GM12892 (cell line): ENCODE data around the gene ITGA3.

Source experiments
- POLR2A ChIP-seq: IDR thresholded peaks from 2 replicates; pipeline ENCODE4 v1.6.1; 2011; ENCODE audit warnings: low read depth, low read length, control low read depth
- POLR2AphosphoS5 ChIP-seq: IDR thresholded peaks from 2 replicates; pipeline ENCODE4 v1.6.1; 2011; ENCODE audit warnings: low read depth, low read length, control low read depth

- TF ChIP-seq POLR2A (no peak), POLR2AphosphoS5 (no peak)
Observed at GRCh38 chr17:50056217-50056960, 479 bp downstream of the ITGA3 start.
